Measurements from ENCODE around the gene ENOX1.

The ENOX1 gene

DNA sequence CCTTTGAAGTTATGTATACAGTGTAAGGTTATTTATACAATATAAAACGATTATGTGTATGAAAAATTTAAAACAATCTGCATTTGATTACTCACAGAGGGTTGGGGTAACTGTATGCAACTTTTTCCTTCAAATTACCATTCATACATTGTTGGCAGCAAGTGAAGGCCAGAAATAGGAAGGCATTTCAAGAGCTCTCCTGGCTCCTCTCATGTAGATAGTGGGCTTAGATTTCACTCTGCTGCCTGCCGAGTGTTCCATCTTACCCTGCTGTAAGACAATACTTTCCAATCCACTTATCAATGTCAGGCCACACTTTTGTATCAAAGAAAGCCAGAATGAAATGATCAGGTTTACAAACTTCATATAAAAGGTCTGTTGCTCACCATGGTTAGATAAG, 518.1 kb downstream of the ENOX1 start:
- peak; percentile 82 for ATAC-seq
- TF ChIP-seq PPARA (CRISPR knock-in tag; IDR thresholded peaks at IDR 0.05; ENCODE audit: borderline replicate concordance) (no peak), ZFP30 (CRISPR knock-in tag; IDR thresholded peaks at IDR 0.05) (no peak), ZFP3 (CRISPR knock-in tag; IDR thresholded peaks at IDR 0.05) (no peak), ISL1 (CRISPR knock-in tag; IDR thresholded peaks at IDR 0.05) (no peak), GLIS3 (CRISPR knock-in tag; IDR thresholded peaks at IDR 0.05) (no peak), TCF4 (CRISPR knock-in tag; IDR thresholded peaks at IDR 0.05; ENCODE audit: borderline replicate concordance) (no peak), POU6F1 (CRISPR knock-in tag; IDR thresholded peaks at IDR 0.05; ENCODE audit: borderline replicate concordance, low read depth) (no peak), RARB (CRISPR knock-in tag; IDR thresholded peaks at IDR 0.05) (no peak), SNAI2 (CRISPR knock-in tag; IDR thresholded peaks at IDR 0.05) (no peak), TOX (CRISPR knock-in tag; IDR thresholded peaks at IDR 0.05; ENCODE audit: borderline replicate concordance) (no peak), BACH2 (CRISPR knock-in tag; IDR thresholded peaks at IDR 0.05; ENCODE audit: borderline replicate concordance) (no peak), ZNF8 (CRISPR knock-in tag; IDR thresholded peaks at IDR 0.05) (no peak), ZNF70 (CRISPR knock-in tag; IDR thresholded peaks at IDR 0.05) (no peak), ZNF565 (CRISPR knock-in tag; conservative IDR thresholded peaks at IDR 0.05; ENCODE audit: low read depth) (no peak), ESRRG (CRISPR knock-in tag; IDR thresholded peaks at IDR 0.05) (no peak), CSDC2 (CRISPR knock-in tag; IDR thresholded peaks at IDR 0.05) (no peak), PATZ1 (CRISPR knock-in tag; IDR thresholded peaks at IDR 0.05; ENCODE audit: borderline replicate concordance) (no peak), ARNTL (CRISPR knock-in tag; IDR thresholded peaks at IDR 0.05; ENCODE audit: borderline replicate concordance, low read depth) (no peak)
- TF ChIP-seq, protein P1, sequence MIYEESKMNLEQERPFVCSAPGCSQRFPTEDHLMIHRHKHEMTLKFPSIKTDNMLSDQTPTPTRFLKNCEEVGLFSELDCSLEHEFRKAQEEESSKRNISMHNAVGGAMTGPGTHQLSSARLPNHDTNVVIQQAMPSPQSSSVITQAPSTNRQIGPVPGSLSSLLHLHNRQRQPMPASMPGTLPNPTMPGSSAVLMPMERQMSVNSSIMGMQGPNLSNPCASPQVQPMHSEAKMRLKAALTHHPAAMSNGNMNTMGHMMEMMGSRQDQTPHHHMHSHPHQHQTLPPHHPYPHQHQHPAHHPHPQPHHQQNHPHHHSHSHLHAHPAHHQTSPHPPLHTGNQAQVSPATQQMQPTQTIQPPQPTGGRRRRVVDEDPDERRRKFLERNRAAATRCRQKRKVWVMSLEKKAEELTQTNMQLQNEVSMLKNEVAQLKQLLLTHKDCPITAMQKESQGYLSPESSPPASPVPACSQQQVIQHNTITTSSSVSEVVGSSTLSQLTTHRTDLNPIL (CRISPR knock-in tag; IDR thresholded peaks at IDR 0.05; ENCODE audit: low read depth) = no peak
- TF ChIP-seq, protein P2, sequence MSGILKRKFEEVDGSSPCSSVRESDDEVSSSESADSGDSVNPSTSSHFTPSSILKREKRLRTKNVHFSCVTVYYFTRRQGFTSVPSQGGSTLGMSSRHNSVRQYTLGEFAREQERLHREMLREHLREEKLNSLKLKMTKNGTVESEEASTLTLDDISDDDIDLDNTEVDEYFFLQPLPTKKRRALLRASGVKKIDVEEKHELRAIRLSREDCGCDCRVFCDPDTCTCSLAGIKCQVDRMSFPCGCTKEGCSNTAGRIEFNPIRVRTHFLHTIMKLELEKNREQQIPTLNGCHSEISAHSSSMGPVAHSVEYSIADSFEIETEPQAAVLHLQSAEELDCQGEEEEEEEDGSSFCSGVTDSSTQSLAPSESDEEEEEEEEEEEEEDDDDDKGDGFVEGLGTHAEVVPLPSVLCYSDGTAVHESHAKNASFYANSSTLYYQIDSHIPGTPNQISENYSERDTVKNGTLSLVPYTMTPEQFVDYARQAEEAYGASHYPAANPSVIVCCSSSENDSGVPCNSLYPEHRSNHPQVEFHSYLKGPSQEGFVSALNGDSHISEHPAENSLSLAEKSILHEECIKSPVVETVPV (CRISPR knock-in tag; IDR thresholded peaks at IDR 0.05) = no peak

- no peak for ATAC-seq
- TF ChIP-seq ISL1 (CRISPR knock-in tag; IDR thresholded peaks at IDR 0.05) = no peak
Observed at GRCh38 chr13:43267916-43268315, 518.9 kb downstream of the ENOX1 start.

DNA sequence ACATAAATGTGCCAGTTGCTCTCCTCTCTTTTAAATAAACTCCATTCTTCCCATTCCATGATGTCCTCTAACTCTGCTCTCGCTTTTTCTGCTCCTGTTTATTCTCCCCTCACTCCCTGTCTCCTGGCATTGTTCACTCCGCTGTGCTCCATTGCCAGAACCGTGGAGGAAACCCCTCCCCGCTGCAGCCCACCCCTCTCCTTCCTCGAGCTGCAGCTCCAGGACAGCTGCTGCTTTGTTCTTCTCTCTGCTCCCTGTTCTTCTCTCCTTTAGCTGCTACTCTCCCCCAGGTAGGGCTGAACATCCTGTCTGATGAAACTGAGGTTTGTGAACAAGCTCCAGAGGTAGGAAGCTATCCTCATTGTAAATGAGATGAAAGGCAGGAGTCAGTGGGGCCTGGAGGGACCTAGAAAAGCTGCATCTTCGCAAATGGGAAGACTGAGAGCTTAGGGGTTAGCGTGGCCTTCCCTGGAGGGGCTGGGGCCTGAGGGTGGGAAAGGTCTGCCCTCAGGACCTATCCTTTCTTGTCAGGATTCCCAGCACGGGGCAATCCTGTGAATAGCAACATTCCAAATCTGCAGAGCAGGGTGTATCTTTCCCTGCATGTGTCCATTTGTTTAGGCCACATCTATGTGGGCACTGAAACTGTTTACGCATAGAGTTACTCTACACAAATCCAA, 519.7 kb downstream of the ENOX1 start:
- no peak for ATAC-seq
- TF ChIP-seq POU6F1 (CRISPR knock-in tag; IDR thresholded peaks at IDR 0.05; ENCODE audit: borderline replicate concordance, low read depth) (no peak), ISL1 (CRISPR knock-in tag; IDR thresholded peaks at IDR 0.05) (no peak), RARB (CRISPR knock-in tag; IDR thresholded peaks at IDR 0.05) (no peak), PATZ1 (CRISPR knock-in tag; IDR thresholded peaks at IDR 0.05; ENCODE audit: borderline replicate concordance) (no peak), ZFP30 (CRISPR knock-in tag; IDR thresholded peaks at IDR 0.05) (no peak), TOX (CRISPR knock-in tag; IDR thresholded peaks at IDR 0.05; ENCODE audit: borderline replicate concordance) (no peak), ZC3H10 (CRISPR knock-in tag; IDR thresholded peaks at IDR 0.05) (no peak), GLIS3 (CRISPR knock-in tag; IDR thresholded peaks at IDR 0.05) (no peak), ARNTL (CRISPR knock-in tag; IDR thresholded peaks at IDR 0.05; ENCODE audit: borderline replicate concordance, low read depth) (no peak)
